T-helper 17 cell (primary cell): Measurements from ENCODE around the gene HOXA4. TPM values are rescaled to one million over a fixed set of nuclear protein-coding genes. Genes with fewer than 3 reads are reported as not detected.

ENCODE experiments used
- ATAC-seq: fragments of 150-1000 bp; cut with Tn5 transposase; 2 replicates; pipeline ENCODE4 v1.10.0; 2021; ENCODE audit warnings: mild to moderate bottlenecking, moderate library complexity
- DNase-seq, 3 donors: peaks; one replicate each; pipeline versions ENCODE4 v3.0.0 to v3.0.0-alpha.2; 2020 to 2021
- H3K9me3 ChIP-seq: one replicate; pipeline ENCODE4 v1.7.0; 2013; ENCODE audit warnings: low read length, mild to moderate bottlenecking; ENCODE audit not compliant: control insufficient read depth, poor library complexity, severe bottlenecking
- H3K27ac Mint-ChIP-seq: one replicate; pipeline ENCODE4 v1.8.0; 2022; ENCODE audit warnings: mild to moderate bottlenecking, moderate library complexity, mixed read lengths
- H3K27me3 Mint-ChIP-seq: one replicate; pipeline ENCODE4 v1.8.0; 2022; ENCODE audit warnings: mixed read lengths
- H3K36me3 Mint-ChIP-seq: one replicate; pipeline ENCODE4 v1.8.0; 2022; ENCODE audit warnings: low read depth, mixed read lengths
- H3K4me1 Mint-ChIP-seq: one replicate; pipeline ENCODE4 v1.8.0; 2022; ENCODE audit warnings: mild to moderate bottlenecking, mixed read lengths
- H3K4me3 Mint-ChIP-seq: one replicate; pipeline ENCODE4 v1.8.0; 2022; ENCODE audit warnings: mild to moderate bottlenecking, moderate library complexity, mixed read lengths
- total RNA-seq, 4 donors: library from RNA in 2 of 4; stranded (reverse) in 2 of 4; gene quantifications; one replicate each; pipeline ENCODE4 v1.2.3 and lab custom pipeline; 2022 to 2026

The HOXA4 gene
- total RNA-seq, 2 donors from 2014 or later = 0.26 TPM; not detected in 1

DNA sequence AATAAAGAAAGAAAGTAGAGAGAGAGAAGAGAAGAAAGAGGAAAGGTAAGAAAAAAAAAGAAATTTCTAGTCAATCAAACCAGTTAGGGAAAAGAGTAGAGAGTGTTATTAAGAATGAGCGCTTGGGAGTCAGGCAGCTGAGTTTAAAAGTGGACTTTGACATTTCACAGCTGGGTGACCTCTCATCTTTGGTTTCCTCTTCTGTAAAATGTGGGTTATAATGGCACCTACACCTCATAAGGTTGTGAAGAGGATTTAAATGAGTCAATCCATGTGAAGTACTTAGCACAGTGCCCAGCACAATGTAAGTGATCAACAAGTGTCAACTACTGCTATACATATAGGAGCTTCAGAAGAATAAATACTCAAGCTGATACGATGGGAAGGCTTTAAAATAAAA, 46.9 kb downstream of the HOXA4 start:
- ATAC-seq = no peak
- H3K27ac Mint-ChIP-seq = no peak overlapping the region
- H3K4me3 Mint-ChIP-seq = no peak overlapping the region
- peaks cover 2% of the 10 kb centered on the region for H3K4me1 Mint-ChIP-seq
- peaks cover 37% of the 10 kb centered on the region for H3K27me3 Mint-ChIP-seq
- H3K36me3 Mint-ChIP-seq = no peaks in the 10 kb centered on the region
- H3K9me3 ChIP-seq = no peaks in the 10 kb centered on the region
- no peak for DNase-seq

DNA sequence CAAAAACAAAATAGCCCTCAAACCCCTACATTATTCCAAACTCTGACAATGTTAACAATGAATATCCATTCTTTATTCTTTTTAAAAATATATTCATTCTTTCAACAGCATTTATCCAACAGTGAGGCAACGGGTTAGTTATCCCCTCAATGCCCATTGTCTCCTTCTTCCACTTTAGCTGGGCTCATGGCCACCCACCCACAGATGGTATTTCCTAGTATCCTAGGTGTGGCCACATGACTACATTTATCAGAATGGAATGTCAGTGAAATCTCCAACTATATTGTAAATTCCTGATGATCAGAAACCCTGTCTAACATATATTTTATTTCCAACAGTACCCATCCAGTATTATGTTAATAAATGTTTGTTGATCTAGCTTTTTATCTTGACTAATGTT, 48.4 kb downstream of the HOXA4 start:
- H3K27me3 Mint-ChIP-seq = peaks cover 25% of the 10 kb centered on the region
- DNase-seq = no peak
- H3K36me3 Mint-ChIP-seq = no peaks in the 10 kb centered on the region
- no peak overlapping the region for H3K4me3 Mint-ChIP-seq
- no peaks in the 10 kb centered on the region for H3K4me1 Mint-ChIP-seq
- no peak for ATAC-seq
- H3K9me3 ChIP-seq = no peaks in the 10 kb centered on the region
- no peak overlapping the region for H3K27ac Mint-ChIP-seq

DNA sequence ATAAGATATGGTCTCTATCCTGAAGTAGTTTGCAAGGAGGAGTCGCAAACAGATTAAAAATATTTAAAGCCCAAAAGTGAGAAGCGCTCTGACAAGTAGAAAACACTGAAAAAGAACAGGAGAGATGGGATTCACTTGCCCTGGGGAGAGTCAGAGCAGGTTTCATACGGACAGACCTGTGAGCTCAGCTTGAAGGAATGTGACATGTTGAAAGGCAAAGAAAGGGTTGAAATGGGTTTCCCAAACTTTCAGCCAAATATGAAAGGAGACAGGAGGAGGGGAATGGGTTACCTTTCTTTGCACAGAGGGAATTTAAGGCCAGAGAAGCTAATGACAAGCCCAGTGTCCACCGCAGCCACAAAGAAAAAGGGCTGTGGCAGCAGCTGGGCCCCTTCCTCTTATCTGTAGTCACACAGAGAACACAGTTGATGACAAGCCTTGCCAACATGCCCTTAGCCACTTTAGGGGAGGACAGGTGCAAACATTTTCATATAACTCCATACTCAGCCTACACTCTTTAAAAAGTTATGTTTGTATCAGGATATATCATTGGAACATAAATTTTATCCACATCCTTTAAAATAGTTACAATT, 49.6 kb downstream of the HOXA4 start:
- H3K27ac Mint-ChIP-seq = no peak overlapping the region
- H3K4me1 Mint-ChIP-seq = no peaks in the 10 kb centered on the region
- peaks cover 26% of the 10 kb centered on the region for H3K27me3 Mint-ChIP-seq

DNA sequence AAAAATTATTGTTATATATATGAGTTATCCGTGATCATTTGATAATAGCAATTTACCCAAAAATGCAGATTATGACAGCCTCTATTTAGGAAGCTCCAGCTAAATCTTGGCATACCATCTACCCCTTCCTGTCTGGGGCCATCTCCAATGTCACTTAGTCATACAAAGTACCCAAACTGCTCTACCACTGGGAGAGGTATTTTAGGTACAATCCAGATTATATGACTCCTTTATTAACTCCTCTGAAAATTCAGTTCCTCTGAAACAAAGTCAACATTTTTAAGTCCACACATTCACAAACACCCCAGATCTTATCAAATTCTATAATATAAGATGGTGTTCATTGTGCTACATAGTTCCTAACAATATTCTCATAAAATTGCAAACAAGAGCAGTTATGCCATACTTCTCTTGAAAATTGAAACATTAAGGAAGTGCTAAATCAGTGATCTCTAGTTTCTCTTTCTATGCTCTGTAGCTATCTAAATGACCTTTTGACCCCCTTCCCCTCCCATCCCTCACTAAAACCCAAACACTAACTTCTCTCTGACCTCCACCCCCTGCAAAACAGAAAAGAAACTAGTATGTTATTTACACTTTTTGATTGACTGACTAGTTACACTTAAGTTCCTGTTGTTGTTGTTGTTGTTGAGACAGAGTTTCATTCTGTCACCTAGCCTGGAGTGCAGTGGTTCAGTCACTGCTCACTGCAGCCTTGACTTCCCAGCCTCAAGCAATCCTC, 51.2 kb downstream of the HOXA4 start:
- Mint-ChIP-seq H3K36me3 (peaks cover 2% of the 10 kb centered on the region), H3K27me3 (peaks cover 24% of the 10 kb centered on the region), H3K4me1 (no peaks in the 10 kb centered on the region), H3K27ac (no peak overlapping the region), H3K4me3 (no peak overlapping the region)
- ATAC-seq (no peak), DNase-seq (no peak)
- no peaks in the 10 kb centered on the region for H3K9me3 ChIP-seq

More for the DNA sequence above, 49.6 kb downstream of the HOXA4 start:
- Mint-ChIP-seq H3K36me3 (peaks cover 2% of the 10 kb centered on the region), H3K4me3 (no peak overlapping the region)
- ATAC-seq (no peak), DNase-seq (no peak)
- H3K9me3 ChIP-seq = no peaks in the 10 kb centered on the region

DNA sequence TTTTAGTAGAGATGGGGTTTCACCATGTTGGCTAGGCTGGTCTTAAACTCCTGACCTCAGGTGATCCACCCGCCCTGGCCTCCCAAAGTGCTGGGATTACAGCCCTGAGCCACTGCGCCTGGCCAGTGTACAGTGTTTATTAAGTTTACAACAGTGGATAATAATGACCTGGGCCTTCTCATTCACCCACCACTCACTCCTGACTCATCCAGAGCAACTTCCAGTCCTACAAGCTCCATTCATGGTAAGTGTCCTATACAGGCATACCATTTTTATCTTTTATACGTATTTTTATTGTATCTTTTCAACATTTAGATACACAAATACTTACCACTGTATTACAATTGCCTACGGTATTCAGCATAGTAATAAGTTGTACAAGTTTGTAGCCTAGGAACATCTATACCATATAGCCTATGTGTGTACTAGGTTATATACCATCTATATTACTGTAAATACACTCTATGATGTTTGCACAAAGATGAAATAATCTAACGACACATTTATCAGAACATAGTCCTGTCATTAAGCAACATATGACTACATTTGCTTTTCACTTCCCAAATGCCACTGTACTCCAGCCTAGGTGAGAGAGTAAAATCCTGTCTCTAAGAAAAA, 51.8 kb downstream of the HOXA4 start:
- H3K4me1 Mint-ChIP-seq = no peaks in the 10 kb centered on the region
- no peaks in the 10 kb centered on the region for H3K9me3 ChIP-seq
- H3K36me3 Mint-ChIP-seq = peaks cover 2% of the 10 kb centered on the region
- no peak overlapping the region for H3K27ac Mint-ChIP-seq
- no peak overlapping the region for H3K4me3 Mint-ChIP-seq
- peaks cover 27% of the 10 kb centered on the region for H3K27me3 Mint-ChIP-seq
- ATAC-seq (no peak), DNase-seq (no peak)

Other genes starting within 250 kb of the HOXA4 start
- gene HOXA1, start 34.8 kb downstream of the HOXA4 start, total RNA-seq = under 1 TPM; 0.60 to 0.72 TPM
- gene HOXA2, start 28.1 kb downstream of the HOXA4 start, total RNA-seq = not detected
- gene HOXA5, start 12.9 kb upstream of the HOXA4 start, total RNA-seq = under 1 TPM in 1 of 2 donors, not detected in 1; 0.26 TPM
- not detected for gene HOXA6, start 17.0 kb upstream of the HOXA4 start, total RNA-seq
- not detected for gene HOXA3, start 21.8 kb upstream of the HOXA4 start, total RNA-seq
- gene HOXA7, start 25.9 kb upstream of the HOXA4 start, total RNA-seq = not detected
- gene HOXA9, start 34.8 kb upstream of the HOXA4 start, total RNA-seq = not detected
- not detected for gene HOXA10, start 43.6 kb upstream of the HOXA4 start, total RNA-seq
- gene HOXA11, start 54.5 kb upstream of the HOXA4 start, total RNA-seq = not detected
- not detected for gene HOXA13, start 69.3 kb upstream of the HOXA4 start, total RNA-seq
- gene EVX1, start 112.0 kb upstream of the HOXA4 start, total RNA-seq = under 1 TPM in 1 of 2 donors, not detected in 1; 0.21 TPM